ENCODE data around the gene SERINC5.

Gene SERINC5

GRCh38 chr5:80240368-80240986 lies 15.4 kb downstream of the SERINC5 start:
- H3K4me3 ChIP-seq (ENCODE audit: low read depth, low read length) = no peak overlapping the region
- DNase-seq (ENCODE audit: low read depth, low spot score) = no peak
- no peak for TF ChIP-seq CTCF (IDR thresholded peaks at IDR 0.05; ENCODE audit: insufficient read depth, low read length, missing control alignments)
- POLR2A ChIA-PET = no interaction called here
- CTCF ChIA-PET = interaction anchor here (1.3 to 1.5 kb wide), 2 partner anchors 15 to 149 kb away, joined by 3 to 7 read pairs; partner anchors contain the start of gene SERINC5

- ChIA-PET POLR2A (interaction anchor here (0.7 kb wide), 1 partner anchor 15 kb away, joined by 4 read pairs; no protein-coding TSS in a partner anchor), CTCF (interaction anchor here (1.3 to 1.5 kb wide), 2 partner anchors 15 to 148 kb away, joined by 3 to 7 read pairs; partner anchors contain the start of gene SERINC5)
- DNase-seq (ENCODE audit: low read depth, low spot score) = no peak
- TF ChIP-seq CTCF (IDR thresholded peaks at IDR 0.05; ENCODE audit: insufficient read depth, low read length, missing control alignments) = no peak
- H3K4me3 ChIP-seq (ENCODE audit: low read depth, low read length) = no peak overlapping the region
These were observed 16.0 kb downstream of the SERINC5 start for GRCh38 chr5:80239680-80240367.

- POLR2A ChIA-PET = interaction anchor here (0.6 to 0.7 kb wide), 2 partner anchors 16 to 18 kb away, joined by 3 to 4 read pairs; no protein-coding TSS in a partner anchor
- CTCF ChIA-PET = interaction anchor here (1.3 to 2.0 kb wide), 3 partner anchors 8 to 147 kb away, joined by 3 to 7 read pairs (median 5); partner anchors contain the start of gene SERINC5
- no peak overlapping the region for H3K4me3 ChIP-seq (ENCODE audit: low read depth, low read length)
- TF ChIP-seq CTCF (IDR thresholded peaks at IDR 0.05; ENCODE audit: insufficient read depth, low read length, missing control alignments) = no peak
- no peak for DNase-seq (ENCODE audit: low read depth, low spot score)
These were observed 16.8 kb downstream of the SERINC5 start for GRCh38 chr5:80238778-80239679.

GRCh38 chr5:80238097-80238496 lies 17.8 kb downstream of the SERINC5 start:
- POLR2A ChIA-PET = no interaction called here

GRCh38 chr5:80237243-80237642 lies 18.6 kb downstream of the SERINC5 start:
- POLR2A ChIA-PET = no interaction called here
- no peak for DNase-seq (ENCODE audit: low read depth, low spot score)
- no peak for TF ChIP-seq CTCF (IDR thresholded peaks at IDR 0.05; ENCODE audit: insufficient read depth, low read length, missing control alignments)
- H3K4me3 ChIP-seq (ENCODE audit: low read depth, low read length) = no peak overlapping the region
- CTCF ChIA-PET = interaction anchor here (2.0 kb wide), 1 partner anchor 9 kb away, joined by 5 read pairs; no protein-coding TSS in a partner anchor

More at GRCh38 chr5:80238097-80238496, 17.8 kb downstream of the SERINC5 start:
- TF ChIP-seq CTCF (IDR thresholded peaks at IDR 0.05; ENCODE audit: insufficient read depth, low read length, missing control alignments) = no peak
- H3K4me3 ChIP-seq (ENCODE audit: low read depth, low read length) = no peak overlapping the region
- no peak for DNase-seq (ENCODE audit: low read depth, low spot score)
- CTCF ChIA-PET = interaction anchor here (2.0 kb wide), 1 partner anchor 9 kb away, joined by 5 read pairs; no protein-coding TSS in a partner anchor
